ENCODE measurements around the gene CCIN.

GRCh38 chr9:36207016-36207415 lies 37.8 kb downstream of the CCIN start:
- no peak for TF ChIP-seq CTCF (IDR thresholded peaks at IDR 0.05)
- TF ChIP-seq EP300 (IDR thresholded peaks at IDR 0.05; ENCODE audit: low read depth): no peak

Measured in transverse colon (tissue), 3 donors.